ENCODE measurements around the gene SHROOM3.

The SHROOM3 gene

GRCh38 chr4:76494871-76495590, 60.0 kb downstream of the SHROOM3 start:
- DNase-seq (ENCODE audit: low spot score) = no peak

- no peak for DNase-seq (ENCODE audit: low spot score)
Observed at GRCh38 chr4:76498550-76498949, 63.5 kb downstream of the SHROOM3 start.

- no peak for DNase-seq (ENCODE audit: low spot score)
Observed at GRCh38 chr4:76499461-76499860, 64.4 kb downstream of the SHROOM3 start.

- no peak for DNase-seq (ENCODE audit: low spot score)
Observed at GRCh38 chr4:76502886-76503285, 67.9 kb downstream of the SHROOM3 start.

GRCh38 chr4:76504613-76505465, 69.8 kb downstream of the SHROOM3 start:
- peak; percentile 23 for DNase-seq (ENCODE audit: low spot score)

- DNase-seq (ENCODE audit: low spot score) = no peak
Observed at GRCh38 chr4:76511947-76512346, 76.9 kb downstream of the SHROOM3 start.

- no peak for DNase-seq (ENCODE audit: low spot score)
Observed at GRCh38 chr4:76513482-76513881, 78.5 kb downstream of the SHROOM3 start.

- DNase-seq (ENCODE audit: low spot score) = no peak
Observed at GRCh38 chr4:76514087-76514486, 79.1 kb downstream of the SHROOM3 start.

GRCh38 chr4:76515975-76516843, 81.2 kb downstream of the SHROOM3 start:
- DNase-seq (ENCODE audit: low spot score) = no peak

GRCh38 chr4:76518241-76518640, 83.2 kb downstream of the SHROOM3 start:
- DNase-seq (ENCODE audit: low spot score) = no peak

GRCh38 chr4:76523593-76523992, 88.6 kb downstream of the SHROOM3 start:
- DNase-seq (ENCODE audit: low spot score) = no peak

GRCh38 chr4:76525751-76526150, 90.7 kb downstream of the SHROOM3 start:
- DNase-seq (ENCODE audit: low spot score) = no peak

GRCh38 chr4:76526585-76526990, 91.6 kb downstream of the SHROOM3 start:
- DNase-seq (ENCODE audit: low spot score) = no peak

GRCh38 chr4:76527666-76528065, 92.6 kb downstream of the SHROOM3 start:
- DNase-seq (ENCODE audit: low spot score) = no peak

- no peak for DNase-seq (ENCODE audit: low spot score)
Observed at GRCh38 chr4:76531597-76531996, 96.6 kb downstream of the SHROOM3 start.

GRCh38 chr4:76532805-76533204, 97.8 kb downstream of the SHROOM3 start:
- no peak for DNase-seq (ENCODE audit: low spot score)

GRCh38 chr4:76533314-76533713, 98.3 kb downstream of the SHROOM3 start:
- DNase-seq (ENCODE audit: low spot score) = no peak

GRCh38 chr4:76535603-76536372, 100.8 kb downstream of the SHROOM3 start:
- no peak for DNase-seq (ENCODE audit: low spot score)

- no peak for DNase-seq (ENCODE audit: low spot score)
Observed at GRCh38 chr4:76536373-76536689, 101.3 kb downstream of the SHROOM3 start.

- no peak for DNase-seq (ENCODE audit: low spot score)
Observed at GRCh38 chr4:76538296-76538695, 103.3 kb downstream of the SHROOM3 start.

GRCh38 chr4:76539979-76540378, 105.0 kb downstream of the SHROOM3 start:
- no peak for DNase-seq (ENCODE audit: low spot score)

GRCh38 chr4:76540486-76540885, 105.5 kb downstream of the SHROOM3 start:
- no peak for DNase-seq (ENCODE audit: low spot score)

Data from putamen (tissue), 1 donor.